Coronary artery (tissue), 2 donors: Measurements from ENCODE around the gene MYADML2.

Experiments
- DNase-seq: peaks from one replicate; pipeline ENCODE4 v3.0.0-alpha.2; 2017; ENCODE audit warnings: low spot score
- H3K27ac ChIP-seq, 2 donors: fragments of 200-600 bp; sonication (generic); one replicate each; pipeline ENCODE4 v1.5.1; 2016 to 2019
- H3K4me3 ChIP-seq: fragments of 200-600 bp; sonication (generic); 2 replicates; pipeline ENCODE4 v1.5.1; 2016; ENCODE audit warnings: mild to moderate bottlenecking, moderate library complexity
- TF ChIP-seq, protein P1 (sequence below): fragments of 200-600 bp; sonication (generic); IDR thresholded peaks from one replicate; pipeline ENCODE4 v1.5.1; 2019; ENCODE audit warnings: antibody characterized with exemption

Gene MYADML2

DNA sequence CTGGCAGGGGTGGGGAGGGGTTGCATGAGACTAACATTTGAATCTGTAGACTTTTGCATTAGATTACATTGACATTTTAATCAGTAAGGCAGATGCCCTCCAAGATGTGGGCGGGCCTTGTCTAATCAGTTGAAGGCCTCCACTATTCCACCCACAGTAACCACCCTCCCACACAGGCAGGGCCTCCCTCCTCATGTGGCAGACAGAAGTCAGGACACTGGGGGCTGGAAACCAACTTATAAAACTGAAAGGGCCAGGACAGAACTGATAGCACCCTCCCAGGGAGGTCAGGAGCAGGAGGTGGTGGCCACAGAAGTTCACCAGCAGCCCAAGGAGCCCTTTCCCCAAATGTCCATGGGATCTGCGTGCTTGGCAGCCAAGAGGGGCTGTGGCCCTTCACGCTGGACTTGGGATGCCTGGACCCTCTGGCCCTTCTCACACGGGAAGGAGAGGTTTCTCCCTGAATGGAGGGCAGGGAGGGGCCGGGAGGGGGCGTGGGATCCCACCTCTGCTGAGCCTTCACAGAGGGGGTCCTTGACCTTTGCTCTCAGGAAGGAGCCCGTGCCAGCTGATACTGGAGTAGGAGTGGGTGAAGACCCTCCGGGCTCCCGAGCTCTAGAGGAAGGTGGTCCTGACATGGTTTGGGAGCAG, 14.6 kb downstream of the MYADML2 start:
- DNase-seq: no peak

DNA sequence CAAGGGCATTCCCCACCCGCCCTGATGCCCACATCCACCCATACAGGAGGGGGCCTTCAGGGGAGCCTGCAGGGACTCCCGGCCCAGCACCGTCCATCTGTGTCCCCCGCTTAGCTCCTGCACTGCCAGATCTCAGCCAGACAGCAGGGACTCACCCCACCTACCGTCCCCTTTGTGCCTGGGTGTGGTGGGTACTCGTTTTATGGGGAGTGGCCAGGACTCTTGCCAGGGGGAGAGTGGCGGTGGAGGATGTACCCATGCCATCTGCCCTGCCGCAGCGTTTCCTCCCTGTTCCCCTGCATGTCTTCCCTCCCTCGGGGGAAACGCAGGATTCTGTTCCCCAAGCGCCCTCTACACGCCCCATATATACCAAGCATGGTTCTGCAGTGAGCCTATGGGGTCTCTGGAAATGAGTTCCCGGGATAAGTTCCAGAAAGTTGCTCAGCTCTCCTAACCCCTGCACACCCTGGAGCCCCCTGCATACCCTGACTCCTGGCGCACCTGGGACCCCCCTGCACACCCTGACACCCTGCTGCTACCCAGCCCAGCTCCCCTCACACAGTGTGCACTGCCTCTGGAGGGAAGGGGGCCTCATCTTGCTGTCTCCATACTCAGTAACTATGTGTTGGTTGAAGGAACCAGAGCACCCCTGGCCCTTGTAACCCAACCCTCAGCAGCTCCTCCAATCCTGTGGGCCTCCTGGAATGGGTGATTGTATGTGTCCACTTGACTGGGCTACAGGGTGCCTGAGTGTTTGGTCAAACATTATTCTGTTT, 15.3 kb downstream of the MYADML2 start:
- DNase-seq: no peak
- Histone ChIP-seq H3K4me3 (no peak overlapping the region), H3K27ac (no peak overlapping the region)
- TF ChIP-seq, protein P1, sequence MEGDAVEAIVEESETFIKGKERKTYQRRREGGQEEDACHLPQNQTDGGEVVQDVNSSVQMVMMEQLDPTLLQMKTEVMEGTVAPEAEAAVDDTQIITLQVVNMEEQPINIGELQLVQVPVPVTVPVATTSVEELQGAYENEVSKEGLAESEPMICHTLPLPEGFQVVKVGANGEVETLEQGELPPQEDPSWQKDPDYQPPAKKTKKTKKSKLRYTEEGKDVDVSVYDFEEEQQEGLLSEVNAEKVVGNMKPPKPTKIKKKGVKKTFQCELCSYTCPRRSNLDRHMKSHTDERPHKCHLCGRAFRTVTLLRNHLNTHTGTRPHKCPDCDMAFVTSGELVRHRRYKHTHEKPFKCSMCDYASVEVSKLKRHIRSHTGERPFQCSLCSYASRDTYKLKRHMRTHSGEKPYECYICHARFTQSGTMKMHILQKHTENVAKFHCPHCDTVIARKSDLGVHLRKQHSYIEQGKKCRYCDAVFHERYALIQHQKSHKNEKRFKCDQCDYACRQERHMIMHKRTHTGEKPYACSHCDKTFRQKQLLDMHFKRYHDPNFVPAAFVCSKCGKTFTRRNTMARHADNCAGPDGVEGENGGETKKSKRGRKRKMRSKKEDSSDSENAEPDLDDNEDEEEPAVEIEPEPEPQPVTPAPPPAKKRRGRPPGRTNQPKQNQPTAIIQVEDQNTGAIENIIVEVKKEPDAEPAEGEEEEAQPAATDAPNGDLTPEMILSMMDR: no peak

More for the DNA sequence above, 14.6 kb downstream of the MYADML2 start:
- no peak overlapping the region for H3K4me3 ChIP-seq
- H3K27ac ChIP-seq: no peak overlapping the region
- TF ChIP-seq, protein P1: no peak

DNA sequence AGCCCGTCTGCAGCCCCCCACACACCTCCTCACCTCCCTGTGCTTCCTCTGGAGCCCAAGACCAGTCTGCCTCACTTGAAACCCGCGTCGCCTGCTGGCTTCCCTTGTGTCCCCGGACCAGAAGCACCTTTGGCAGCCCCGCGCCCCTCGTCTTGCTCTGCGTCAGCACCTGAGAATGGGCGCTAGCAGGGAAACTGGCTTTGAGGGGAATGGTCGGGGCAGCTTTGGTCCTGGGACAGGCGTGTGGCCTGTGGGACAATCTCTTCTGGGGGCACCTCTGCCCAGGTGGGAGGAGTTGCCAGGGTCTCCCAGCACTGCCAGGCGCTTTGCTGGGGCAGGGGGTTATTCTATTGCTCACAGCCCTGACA, 15.9 kb downstream of the MYADML2 start:
- Histone ChIP-seq H3K4me3 (no peak overlapping the region), H3K27ac (no peak overlapping the region)
- no peak for DNase-seq
- TF ChIP-seq, protein P1: no peak

DNA sequence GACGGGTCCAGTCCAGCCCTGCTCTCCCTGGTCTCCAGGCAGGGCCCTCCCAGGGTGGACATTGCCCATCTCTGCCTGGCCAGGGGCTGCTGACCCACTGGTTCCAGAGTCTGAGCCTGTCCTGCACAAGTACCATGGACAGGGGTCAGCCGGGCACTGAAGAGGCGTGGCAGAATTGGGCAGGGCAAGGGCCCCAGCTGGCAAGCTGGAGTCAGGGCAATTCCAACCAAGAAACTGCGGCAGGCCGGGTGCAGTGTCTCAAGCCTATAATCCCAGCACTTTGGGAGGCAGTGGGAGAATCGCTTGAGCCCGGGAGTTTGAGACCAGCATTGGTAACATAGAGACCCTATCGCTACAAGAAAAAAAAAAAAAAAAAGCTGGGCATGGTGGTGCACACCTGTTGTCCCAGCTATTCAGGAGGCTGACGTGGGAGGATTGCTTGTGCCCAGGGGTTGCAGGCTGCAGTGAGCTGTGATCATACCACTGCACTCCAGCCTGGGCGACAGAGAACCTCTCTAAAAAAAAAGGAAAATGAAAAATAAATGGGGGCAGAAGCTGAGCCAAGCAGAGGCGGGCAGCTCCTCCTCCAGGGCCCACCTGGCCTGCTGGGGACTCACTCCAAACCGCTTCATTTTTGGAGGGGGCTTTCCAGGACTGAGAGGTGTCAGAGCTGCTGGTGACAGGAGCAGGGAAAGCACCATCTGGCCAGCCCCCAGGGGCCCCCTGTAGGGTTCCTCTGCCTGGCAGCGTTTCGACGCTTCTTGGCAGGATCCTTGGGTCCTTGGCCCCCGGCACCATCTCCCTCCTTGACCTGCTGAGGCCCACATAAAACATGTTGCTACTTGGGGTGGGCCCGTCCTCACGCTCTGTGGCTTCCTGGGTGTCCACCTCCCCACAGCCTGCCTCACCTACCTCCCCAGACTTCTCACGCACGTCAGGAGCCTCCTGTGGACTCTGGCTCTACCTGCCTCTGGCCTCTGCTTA, 16.6 kb downstream of the MYADML2 start:
- Histone ChIP-seq H3K27ac (no peak overlapping the region), H3K4me3 (no peak overlapping the region)
- TF ChIP-seq, protein P1: no peak
- DNase-seq: no peak

DNA sequence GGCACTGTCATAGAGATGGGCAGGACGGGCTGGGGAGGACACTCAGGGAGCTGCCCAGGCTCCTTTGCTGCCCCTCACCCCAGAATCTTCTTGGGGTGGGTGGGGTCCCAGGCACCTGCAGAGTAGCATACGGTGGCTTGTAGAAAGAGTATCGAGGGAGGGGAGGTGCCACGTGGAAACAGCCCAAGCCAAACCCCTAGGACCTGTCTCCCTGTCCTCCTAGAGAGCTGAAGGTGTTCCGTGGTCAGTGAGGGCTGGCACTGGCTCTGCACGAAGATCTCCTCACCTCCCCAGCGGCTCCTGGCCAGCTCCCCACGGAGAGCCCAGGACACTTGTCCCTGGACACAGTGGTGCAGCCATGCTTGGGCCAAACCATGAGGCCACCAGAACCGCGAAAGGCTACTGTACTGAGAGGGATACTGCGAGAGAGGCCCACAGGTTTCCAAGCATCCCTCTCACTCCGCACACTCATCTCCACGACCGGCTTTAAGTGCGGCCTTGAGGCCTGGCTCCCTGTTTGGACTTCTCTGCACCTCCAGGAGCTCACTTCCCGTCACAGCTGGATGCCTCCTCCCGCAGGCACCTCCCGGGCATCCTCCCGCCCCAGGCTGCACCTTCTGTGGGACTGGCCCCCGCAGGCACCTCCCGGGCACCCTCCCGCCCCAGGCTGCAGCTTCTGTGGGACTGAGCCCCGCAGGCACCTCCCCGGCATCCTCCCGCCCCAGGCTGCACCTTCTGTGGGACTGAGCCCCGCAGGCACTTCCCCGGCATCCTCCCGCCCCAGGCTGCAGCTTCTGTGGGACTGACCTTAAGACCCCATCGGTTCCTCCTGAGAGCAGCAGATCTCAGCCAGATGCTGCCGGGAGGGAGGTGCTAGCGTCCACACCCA, 17.5 kb downstream of the MYADML2 start:
- TF ChIP-seq, protein P1: no peak
- Histone ChIP-seq H3K4me3 (no peak overlapping the region), H3K27ac (no peak overlapping the region)
- no peak for DNase-seq
